ENCODE results near the gene ZNF521.

Gene ZNF521

GRCh38 chr18:25334588-25334987, 17.4 kb downstream of the ZNF521 start:
- H3K27me3 ChIP-seq (replicated peaks; ENCODE audit: control insufficient read depth, insufficient read depth, low read length) = no peaks in the 10 kb centered on the region
- no peak for TF ChIP-seq CTCF (IDR thresholded peaks at IDR 0.05; ENCODE audit: insufficient read depth, low read length, poor library complexity, severe bottlenecking)
- no peaks in the 10 kb centered on the region for H3K36me3 ChIP-seq (ENCODE audit: control insufficient read depth, insufficient read depth, low read length)
- no peak overlapping the region for H3K4me3 ChIP-seq (replicated peaks; ENCODE audit: low read depth, low read length)
- DNase-seq (ENCODE audit: extremely low read depth, insufficient read length) = no peak

GRCh38 chr18:25332002-25332401, 20.0 kb downstream of the ZNF521 start:
- Histone ChIP-seq H3K27me3 (replicated peaks; ENCODE audit: control insufficient read depth, insufficient read depth, low read length) (no peaks in the 10 kb centered on the region; the same call in 1 of the 2 replicates), H3K36me3 (ENCODE audit: control insufficient read depth, insufficient read depth, low read length) (no peaks in the 10 kb centered on the region), H3K4me3 (replicated peaks; ENCODE audit: low read depth, low read length) (no peak overlapping the region)
- TF ChIP-seq CTCF (IDR thresholded peaks at IDR 0.05; ENCODE audit: insufficient read depth, low read length, poor library complexity, severe bottlenecking) = no peak
- DNase-seq (ENCODE audit: extremely low read depth, insufficient read length) = no peak

- H3K4me3 ChIP-seq (replicated peaks; ENCODE audit: low read depth, low read length) = no peak overlapping the region
- H3K36me3 ChIP-seq (ENCODE audit: control insufficient read depth, insufficient read depth, low read length) = no peaks in the 10 kb centered on the region
- H3K27me3 ChIP-seq (replicated peaks; ENCODE audit: control insufficient read depth, insufficient read depth, low read length) = no peaks in the 10 kb centered on the region; the same call in 1 of the 2 replicates
- DNase-seq (ENCODE audit: extremely low read depth, insufficient read length) = no peak
- no peak for TF ChIP-seq CTCF (IDR thresholded peaks at IDR 0.05; ENCODE audit: insufficient read depth, low read length, poor library complexity, severe bottlenecking)
These were observed 22.2 kb downstream of the ZNF521 start for GRCh38 chr18:25329783-25330182.

GRCh38 chr18:25327584-25327983, 24.4 kb downstream of the ZNF521 start:
- no peak for TF ChIP-seq CTCF (IDR thresholded peaks at IDR 0.05; ENCODE audit: insufficient read depth, low read length, poor library complexity, severe bottlenecking)
- Histone ChIP-seq H3K36me3 (ENCODE audit: control insufficient read depth, insufficient read depth, low read length) (no peaks in the 10 kb centered on the region), H3K4me3 (replicated peaks; ENCODE audit: low read depth, low read length) (no peak overlapping the region), H3K27me3 (replicated peaks; ENCODE audit: control insufficient read depth, insufficient read depth, low read length) (no peaks in the 10 kb centered on the region; the same call in 1 of the 2 replicates)
- DNase-seq (ENCODE audit: extremely low read depth, insufficient read length) = no peak

- TF ChIP-seq CTCF (IDR thresholded peaks at IDR 0.05; ENCODE audit: insufficient read depth, low read length, poor library complexity, severe bottlenecking) = no peak
- Histone ChIP-seq H3K4me3 (replicated peaks; ENCODE audit: low read depth, low read length) (no peak overlapping the region), H3K36me3 (ENCODE audit: control insufficient read depth, insufficient read depth, low read length) (no peaks in the 10 kb centered on the region), H3K27me3 (replicated peaks; ENCODE audit: control insufficient read depth, insufficient read depth, low read length) (no peaks in the 10 kb centered on the region; the same call in 1 of the 2 replicates)
- DNase-seq (ENCODE audit: extremely low read depth, insufficient read length) = no peak
These were observed 25.5 kb downstream of the ZNF521 start for GRCh38 chr18:25326361-25326952.

GRCh38 chr18:25322806-25323205, 29.2 kb downstream of the ZNF521 start:
- Histone ChIP-seq H3K4me3 (replicated peaks; ENCODE audit: low read depth, low read length) (no peak overlapping the region), H3K27me3 (replicated peaks; ENCODE audit: control insufficient read depth, insufficient read depth, low read length) (no peaks in the 10 kb centered on the region; the same call in 1 of the 2 replicates), H3K36me3 (ENCODE audit: control insufficient read depth, insufficient read depth, low read length) (no peaks in the 10 kb centered on the region)
- TF ChIP-seq CTCF (IDR thresholded peaks at IDR 0.05; ENCODE audit: insufficient read depth, low read length, poor library complexity, severe bottlenecking) = no peak
- no peak for DNase-seq (ENCODE audit: extremely low read depth, insufficient read length)
